Panc1 (cell line): ENCODE results near the gene NR2C2.

Experiments used
- CTCF ChIP-seq: fragments of 450-650 bp; IDR thresholded peaks from 2 replicates; pipeline ENCODE4 v1.5.1; 2017; ENCODE audit warnings: mild to moderate bottlenecking
- POLR2AphosphoS5 ChIP-seq: IDR thresholded peaks from 2 replicates; pipeline ENCODE4 v1.6.1; 2012; ENCODE audit warnings: mild to moderate bottlenecking, low read depth, low read length, moderate library complexity
- REST ChIP-seq, 2 experiments: IDR thresholded peaks; 2 replicates each; pipeline ENCODE4 v1.6.1; 2011 to 2012; ENCODE audit warnings: low read depth in 2 of 2, control low read depth in 1 of 2, low read length in 1 of 2, mild to moderate bottlenecking in 1 of 2, moderate library complexity in 1 of 2; ENCODE audit not compliant: insufficient read depth in 1 of 2
- TCF7L2 ChIP-seq: IDR thresholded peaks from 2 replicates; pipeline ENCODE4 v1.6.1; 2011; ENCODE audit warnings: mild to moderate bottlenecking, low read depth, low read length, inconsistent platforms

- TF ChIP-seq POLR2AphosphoS5 (no peak), CTCF (no peak), REST (IDR thresholded peaks at IDR 0.05; ENCODE audit: insufficient read depth in 1 of 2, low read depth in 2 of 2, low read length in 1 of 2) (no peak), TCF7L2 (no peak)
Observed at GRCh38 chr3:15009167-15009566, 61.8 kb downstream of the NR2C2 start.
